H1 (cell line): Measurements from ENCODE around the gene CCNG2. TPM values are rescaled to one million over a fixed set of nuclear protein-coding genes. Genes with fewer than 3 reads are reported as not detected.

Experiments used
- CTCF ChIA-PET: fragments of 300-600 bp; sonication (Branson Sonifier 250); formaldehyde crosslinking; loops from one replicate; lab custom pipeline; 2021; ENCODE audit not compliant: partially characterized antibody; lab: Charles Lee
- POLR2A ChIA-PET: fragments of 300-600 bp; sonication (Branson Sonifier 250); formaldehyde crosslinking; loops from one replicate; lab custom pipeline; 2021; ENCODE audit warnings: inconsistent platforms; ENCODE audit not compliant: partially characterized antibody; lab: Charles Lee
- DNase-seq, 2 experiments: peaks; one replicate each; pipeline versions ENCODE4 v3.0.0 to v3.0.0-alpha.2; 2010 to 2022; ENCODE audit warnings: low spot score in 2 of 2, low read depth in 1 of 2, mixed read lengths in 1 of 2
- FAIRE-seq: peaks from 2 replicates; lab custom pipeline; 2011; peaks lifted over from hg19 to GRCh38; lab: Jason Lieb, UNC
- H2AFZ ChIP-seq: 2 replicates; pipeline ENCODE4 v1.8.1; 2012; ENCODE audit warnings: low read length, inconsistent platforms
- H2AK5ac ChIP-seq: 2 replicates; pipeline ENCODE4 v1.6.1; 2013; ENCODE audit warnings: low read depth, low read length
- H2BK120ac ChIP-seq: replicated peaks from 2 replicates; pipeline ENCODE3; 2013; ENCODE audit warnings: low read depth, low read length, inconsistent platforms
- H2BK12ac ChIP-seq: 2 replicates; pipeline ENCODE4 v1.6.1; 2013; ENCODE audit warnings: low read depth, low read length
- H2BK15ac ChIP-seq: 2 replicates; pipeline ENCODE4 v1.6.1; 2013; ENCODE audit warnings: low read length
- H2BK20ac ChIP-seq: 2 replicates; pipeline ENCODE4 v1.6.1; 2013; ENCODE audit warnings: low read length
- H2BK5ac ChIP-seq: 2 replicates; pipeline ENCODE4 v1.6.1; 2013; ENCODE audit warnings: low read depth, low read length
- H3K14ac ChIP-seq: 2 replicates; pipeline ENCODE4 v1.6.1; 2013; ENCODE audit warnings: inconsistent platforms; ENCODE audit not compliant: insufficient read length
- H3K18ac ChIP-seq: 2 replicates; pipeline ENCODE4 v1.6.1; 2013; ENCODE audit warnings: low read length; ENCODE audit errors: extremely low read depth
- H3K23ac ChIP-seq: 2 replicates; pipeline ENCODE4 v1.6.1; 2013; ENCODE audit warnings: inconsistent platforms; ENCODE audit not compliant: insufficient read length
- H3K23me2 ChIP-seq: 2 replicates; pipeline ENCODE4 v1.6.1; 2013; ENCODE audit warnings: low read depth, low read length
- H3K27ac ChIP-seq: 2 replicates; pipeline ENCODE4 v1.6.1; 2011; ENCODE audit warnings: low read depth, low read length, inconsistent platforms
- H3K27me3 ChIP-seq, 4 experiments: replicated peaks in 1 of 4; 1 replicate in 1 of 4; 2 replicates in 3 of 4; pipeline versions ENCODE4 v1.6.1 to v1.8.1; 2011 to 2013; ENCODE audit warnings: low read length in 3 of 4, mild to moderate bottlenecking in 3 of 4, inconsistent platforms in 2 of 4, mixed read lengths in 2 of 4, moderate library complexity in 1 of 4; ENCODE audit not compliant: control insufficient read depth in 3 of 4, insufficient read depth in 3 of 4; ENCODE audit errors: extremely low read depth in 1 of 4
- H3K36me3 ChIP-seq, 4 experiments: 2 replicates each; pipeline versions ENCODE4 v1.6.1 to v1.8.1; 2011 to 2013; ENCODE audit warnings: mild to moderate bottlenecking in 4 of 4, low read length in 3 of 4, moderate library complexity in 2 of 4, control low read depth in 1 of 4, inconsistent platforms in 1 of 4; ENCODE audit not compliant: insufficient read depth in 4 of 4, control insufficient read depth in 2 of 4
- H3K4ac ChIP-seq: replicated peaks from 2 replicates; pipeline ENCODE3; 2013; ENCODE audit warnings: low read length, low read depth, mixed read lengths, inconsistent platforms; ENCODE audit not compliant: insufficient read length
- H3K4me1 ChIP-seq, 4 experiments: replicated peaks in 1 of 4; 1 replicate in 1 of 4; 2 replicates in 3 of 4; pipeline versions ENCODE4 v1.6.1 to v1.8.1; 2011 to 2013; ENCODE audit warnings: low read length in 3 of 4, inconsistent platforms in 2 of 4, mixed read lengths in 1 of 4; ENCODE audit not compliant: insufficient read depth in 4 of 4, control insufficient read depth in 3 of 4
- H3K4me2 ChIP-seq, 2 experiments: 2 replicates each; pipeline versions ENCODE4 v1.6.1 to v1.8.1; 2011 to 2013; ENCODE audit warnings: low read depth in 2 of 2, low read length in 2 of 2, control low read depth in 1 of 2, inconsistent platforms in 1 of 2, mild to moderate bottlenecking in 1 of 2; ENCODE audit not compliant: insufficient read depth in 1 of 2
- H3K4me3 ChIP-seq, 4 experiments: fragments of 200-600, 300-600 bp in 1 of 4; sonication (generic), shearing (Covaris generic), sonication (Bioruptor Twin) in 1 of 4; 2 replicates each; pipeline versions ENCODE4 v1.5.1 to v1.8.1; 2011 to 2016; ENCODE audit warnings: low read length in 4 of 4, low read depth in 3 of 4, control low read depth in 2 of 4, inconsistent platforms in 2 of 4, mild to moderate bottlenecking in 2 of 4, mixed read lengths in 1 of 4, moderate library complexity in 1 of 4; ENCODE audit not compliant: insufficient read depth in 2 of 4; ENCODE audit errors: extremely low read depth in 1 of 4
- H3K56ac ChIP-seq: replicated peaks from 2 replicates; pipeline ENCODE3; 2013; ENCODE audit warnings: low read depth, mild to moderate bottlenecking, mixed read lengths, low read length, inconsistent platforms; ENCODE audit not compliant: insufficient read length
- H3K79me1 ChIP-seq: 2 replicates; pipeline ENCODE4 v1.6.1; 2013; ENCODE audit warnings: low read depth, low read length, control low read depth
- H3K79me2 ChIP-seq, 2 experiments: 2 replicates each; pipeline versions ENCODE4 v1.6.1 to v1.8.1; 2012 to 2013; ENCODE audit warnings: low read length in 2 of 2, mild to moderate bottlenecking in 2 of 2, inconsistent platforms in 1 of 2; ENCODE audit not compliant: insufficient read depth in 2 of 2, control insufficient read depth in 1 of 2
- H3K9ac ChIP-seq, 4 experiments: replicated peaks in 1 of 4; 1 replicate in 1 of 4; 2 replicates in 3 of 4; pipeline versions ENCODE4 v1.6.1 to v1.8.1; 2011 to 2013; ENCODE audit warnings: low read depth in 3 of 4, low read length in 3 of 4, control low read depth in 2 of 4, mild to moderate bottlenecking in 2 of 4, moderate library complexity in 2 of 4, inconsistent platforms in 1 of 4; ENCODE audit errors: extremely low read depth in 1 of 4
- H3K9me3 ChIP-seq, 2 experiments: 2 replicates each; pipeline versions ENCODE4 v1.6.1 to v1.8.1; 2012 to 2013; ENCODE audit warnings: mild to moderate bottlenecking in 2 of 2, moderate library complexity in 2 of 2, control low read depth in 1 of 2, inconsistent platforms in 1 of 2, low read depth in 1 of 2, low read length in 1 of 2, mixed read lengths in 1 of 2; ENCODE audit not compliant: insufficient read depth in 2 of 2
- H4K20me1 ChIP-seq, 2 experiments: replicated peaks in 1 of 2; 2 replicates each; pipeline versions ENCODE3 to v1.8.1; 2011 to 2013; ENCODE audit warnings: inconsistent platforms in 2 of 2, low read length in 2 of 2, mild to moderate bottlenecking in 1 of 2; ENCODE audit not compliant: insufficient read depth in 2 of 2, control insufficient read depth in 1 of 2
- H4K5ac ChIP-seq: 2 replicates; pipeline ENCODE4 v1.6.1; 2013; ENCODE audit warnings: low read length, low read depth, mixed read lengths, inconsistent platforms; ENCODE audit not compliant: insufficient read length
- H4K8ac ChIP-seq: 2 replicates; pipeline ENCODE4 v1.8.0; 2013; ENCODE audit warnings: mild to moderate bottlenecking, moderate library complexity, low read length, inconsistent platforms; ENCODE audit not compliant: insufficient read depth; ENCODE audit errors: extremely low read depth
- H4K91ac ChIP-seq: replicated peaks from 2 replicates; pipeline ENCODE3; 2013; ENCODE audit warnings: low read length, mixed read lengths, inconsistent platforms; ENCODE audit not compliant: insufficient read length
- CBX5 ChIP-seq: fragments of 300-800, 300-1000 bp; sonication (generic); IDR thresholded peaks from 2 replicates; pipeline ENCODE4 v1.7.1; 2016; ENCODE audit warnings: antibody characterized with exemption, low read length, low read depth
- KDM5A ChIP-seq: fragments of 200-600 bp; IDR thresholded peaks from 2 replicates; pipeline ENCODE4 v1.7.1; 2012; ENCODE audit warnings: mild to moderate bottlenecking, low read length, inconsistent platforms, mixed read lengths
- SP4 ChIP-seq: IDR thresholded peaks from 2 replicates; pipeline ENCODE4 v1.6.1; 2012; ENCODE audit warnings: low read length, inconsistent platforms
- WGBS, 2 experiments: shearing (Covaris generic) in 1 of 2; methylation state at CpG; one replicate each; pipeline versions ENCODE4 v1.1.6 to v1.1.7; 2013 to 2015; ENCODE audit warnings: low lambda C conversion rate in 2 of 2, mixed read lengths in 2 of 2, inconsistent platforms in 1 of 2, low coverage in 1 of 2, missing lambda C conversion rate in 1 of 2; ENCODE audit not compliant: insufficient replicate concordance in 2 of 2, insufficient coverage in 1 of 2, insufficient read length in 1 of 2; ENCODE audit errors: extremely low coverage in 1 of 2, missing lambda C conversion rate in 1 of 2; 5-methylcytosine and 5-hydroxymethylcytosine counted together
- polyA plus RNA-seq, 7 experiments: library from polyadenylated mRNA; depleted of rRNA in 3 of 7; stranded (reverse) in 5 of 7; unstranded in 2 of 7; fragments of >200 nt in 5 of 7; fragments of 200-250 nt in 2 of 7; gene quantifications; 1 replicate in 5 of 7; 2 replicates in 1 of 7; 4 replicates in 1 of 7; pipeline versions ENCODE4 v1.2.1 to v1.2.3, GENCODE V29; 2011 to 2013; ENCODE audit warnings: missing spikeins in 2 of 7, mixed read lengths in 2 of 7
- total RNA-seq: library from RNA; stranded (reverse); fragmentation: NEBNext Ultra II Directional; extraction: Animal tissue kit (Norgen Biotek cat#: 25700); gene quantifications from 2 replicates; pipeline ENCODE4 v1.2.1, GENCODE V29; 2021

CCNG2 gene
- total and polyA plus RNA-seq, 2 of the 8 experiments (the other 6 are each of a cell fraction or from before 2014, with no cell fraction given) = 3.5 to 13.9 TPM

GRCh38 chr4:77122656-77123055 is 34.4 kb upstream of the CCNG2 start:
- H3K27ac ChIP-seq = no peak overlapping the region
- DNase-seq (no peak), FAIRE-seq (no peak)
- no peak overlapping the region for H3K4me2 ChIP-seq
- H2BK20ac ChIP-seq = no peak overlapping the region
- no peak overlapping the region for H2AK5ac ChIP-seq
- H3K4me1 ChIP-seq = no peaks in the 10 kb centered on the region; a peak in 1 of 7 replicates
- H3K23ac ChIP-seq = no peak overlapping the region
- ChIA-PET CTCF (interaction anchor here (1.4 to 1.8 kb wide), 4 partner anchors 9 to 42 kb away, joined by 3 to 4 read pairs (median 4); no protein-coding TSS in a partner anchor), POLR2A (no interaction called here)
- H3K79me1 ChIP-seq = no peaks in the 10 kb centered on the region
- H3K4ac ChIP-seq = no peak overlapping the region
- H2BK120ac ChIP-seq = no peak overlapping the region
- no peak for TF ChIP-seq KDM5A
- TF ChIP-seq CBX5 = no peak
- no peak for TF ChIP-seq SP4
- H3K56ac ChIP-seq = no peak overlapping the region
- H4K8ac ChIP-seq = no peak overlapping the region
- H2AFZ ChIP-seq = no peak overlapping the region
- no peak overlapping the region for H4K5ac ChIP-seq
- no peak overlapping the region for H3K9ac ChIP-seq
- no peak overlapping the region for H4K91ac ChIP-seq
- H3K18ac ChIP-seq = no peak overlapping the region
- WGBS, 2 experiments = 75% methylated on average over 4 of the region's 4 CpGs; no CpG with 5 or more reads in 1 of the 2 experiments
- no peak overlapping the region for H2BK5ac ChIP-seq
- no peak overlapping the region for H2BK12ac ChIP-seq
- H3K14ac ChIP-seq = no peak overlapping the region
- no peaks in the 10 kb centered on the region for H3K9me3 ChIP-seq
- no peaks in the 10 kb centered on the region for H3K79me2 ChIP-seq
- no peak overlapping the region for H2BK15ac ChIP-seq
- no peak overlapping the region for H3K4me3 ChIP-seq
- no peaks in the 10 kb centered on the region for H3K27me3 ChIP-seq
- no peaks in the 10 kb centered on the region for H3K23me2 ChIP-seq
- H4K20me1 ChIP-seq = no peaks in the 10 kb centered on the region
- no peaks in the 10 kb centered on the region for H3K36me3 ChIP-seq
